A673 (cell line): ENCODE data around the gene SETDB2. TPM values are rescaled to one million over a fixed set of nuclear protein-coding genes. Genes with fewer than 3 reads are reported as not detected.

ENCODE experiments used
- BruUV-seq: library from RNA; stranded (reverse); fragments of 400-500 nt; replicated peaks from 2 replicates; lab custom pipeline; 2021; lab: Mats Ljungman, UMichigan
- CTCF ChIA-PET: fragments of 300-600 bp; sonication (Branson Sonifier 250); formaldehyde crosslinking; loops from one replicate; lab custom pipeline; 2022; ENCODE audit warnings: antibody characterized with exemption; lab: Charles Lee
- POLR2A ChIA-PET: fragments of 300-600 bp; sonication (Branson Sonifier 250); formaldehyde crosslinking; loops from one replicate; lab custom pipeline; 2022; ENCODE audit warnings: antibody characterized with exemption; ENCODE audit not compliant: low non-redundant PET; lab: Charles Lee
- DNase-seq: peaks from one replicate; pipeline ENCODE4 v3.0.0-alpha.2; 2015; ENCODE audit warnings: low spot score
- H3K27ac ChIP-seq: fragments of 200-600 bp; sonication (generic); 2 replicates; pipeline ENCODE4 v1.5.1; 2016; ENCODE audit warnings: mixed run types, low read depth, mild to moderate bottlenecking, mixed read lengths, antibody characterized with exemption, low read length; ENCODE audit not compliant: poor library complexity, severe bottlenecking
- H3K27me3 ChIP-seq: fragments of 200-600 bp; sonication (generic); replicated peaks from 2 replicates; pipeline ENCODE4 v1.6.1; 2017; ENCODE audit warnings: mixed run types, low read depth, mild to moderate bottlenecking, mixed read lengths, antibody characterized with exemption, low read length; ENCODE audit not compliant: insufficient read depth, poor library complexity
- H3K36me3 ChIP-seq: fragments of 200-600 bp; sonication (generic); 2 replicates; pipeline ENCODE4 v1.6.1; 2016; ENCODE audit warnings: mixed run types, mild to moderate bottlenecking, mixed read lengths, antibody characterized with exemption, low read length; ENCODE audit not compliant: insufficient read depth, poor library complexity, severe bottlenecking
- H3K4me1 ChIP-seq: fragments of 200-600 bp; sonication (generic); 2 replicates; pipeline ENCODE4 v1.6.1; 2017; ENCODE audit warnings: mixed run types, mild to moderate bottlenecking, mixed read lengths, antibody characterized with exemption, low read length; ENCODE audit not compliant: insufficient read depth, poor library complexity, severe bottlenecking
- H3K4me3 ChIP-seq: fragments of 200-600 bp; sonication (generic); 2 replicates; pipeline ENCODE4 v1.5.1; 2016; ENCODE audit warnings: low read depth, mixed run types, mild to moderate bottlenecking, mixed read lengths, low read length; ENCODE audit not compliant: poor library complexity, severe bottlenecking
- H3K9me3 ChIP-seq: fragments of 200-600 bp; sonication (generic); 2 replicates; pipeline ENCODE4 v1.6.1; 2016; ENCODE audit warnings: mixed run types, low read depth, mild to moderate bottlenecking, mixed read lengths, antibody characterized with exemption, low read length; ENCODE audit not compliant: poor library complexity, severe bottlenecking
- CTCF ChIP-seq: fragments of 300-800, 200-600 bp; sonication (generic); conservative IDR thresholded peaks from 2 replicates; pipeline ENCODE4 v1.5.1; 2017; ENCODE audit warnings: low read depth, mild to moderate bottlenecking, antibody characterized with exemption, low read length, moderate library complexity, mixed read lengths
- EZH2 ChIP-seq: fragments of 200-600 bp; sonication (generic); IDR thresholded peaks from 2 replicates; pipeline ENCODE4 v1.6.1; 2017; ENCODE audit warnings: borderline replicate concordance, low read depth, mild to moderate bottlenecking, mixed read lengths, antibody characterized with exemption, low read length; ENCODE audit not compliant: poor library complexity, severe bottlenecking
- intact Hi-C: fragments of 100-400 bp; cut with micrococcal nuclease; formaldehyde crosslinking; loops from one replicate; pipeline ENCODE4 v1.10.0; 2022; ENCODE audit not compliant: unreplicated experiment
- total RNA-seq: library from RNA; stranded (reverse); gene quantifications from 2 replicates; pipeline ENCODE4 v1.2.3, GENCODE V29; 2021

The SETDB2 gene
- total RNA-seq, 1 experiment from 2014 or later: 3.8 TPM

- POLR2A ChIA-PET: no interaction called here
Observed at GRCh38 chr13:49448753-49449152, 4.7 kb downstream of the SETDB2 start.

GRCh38 chr13:49450105-49450819, 6.2 kb downstream of the SETDB2 start:
- Histone ChIP-seq H3K4me3 (no peak overlapping the region), H3K27me3 (no peaks in the 10 kb centered on the region), H3K36me3 (no peaks in the 10 kb centered on the region), H3K9me3 (no peaks in the 10 kb centered on the region), H3K4me1 (no peaks in the 10 kb centered on the region), H3K27ac (no peak overlapping the region)
- TF ChIP-seq CTCF: no peak
- no peak for TF ChIP-seq EZH2
- no TSS peak for BruUV-seq
- intact Hi-C loops: no loop called here
- no peak for DNase-seq
- ChIA-PET CTCF (no interaction called here), POLR2A (no interaction called here)

More at GRCh38 chr13:49448753-49449152, 4.7 kb downstream of the SETDB2 start:
- Histone ChIP-seq H3K27me3 (no peaks in the 10 kb centered on the region), H3K4me3 (no peak overlapping the region), H3K27ac (no peak overlapping the region), H3K4me1 (no peaks in the 10 kb centered on the region), H3K9me3 (no peaks in the 10 kb centered on the region), H3K36me3 (no peaks in the 10 kb centered on the region)
- intact Hi-C loops: loop anchor here (10.0 kb wide), 1 partner anchor 156 kb away; no protein-coding TSS in a partner anchor
- no peak for DNase-seq
- BruUV-seq: no TSS peak
- TF ChIP-seq CTCF (no peak), EZH2 (no peak)
- CTCF ChIA-PET: no interaction called here

GRCh38 chr13:49452725-49453457, 8.8 kb downstream of the SETDB2 start:
- no peak for DNase-seq
- H3K4me3 ChIP-seq: no peak overlapping the region
- ChIA-PET POLR2A (no interaction called here), CTCF (no interaction called here)
- TF ChIP-seq EZH2 (no peak), CTCF (no peak)
- no peaks in the 10 kb centered on the region for H3K36me3 ChIP-seq
- H3K4me1 ChIP-seq: no peaks in the 10 kb centered on the region
- intact Hi-C loops: no loop called here
- H3K9me3 ChIP-seq: no peaks in the 10 kb centered on the region
- no peak overlapping the region for H3K27ac ChIP-seq
- no peaks in the 10 kb centered on the region for H3K27me3 ChIP-seq
- no TSS peak for BruUV-seq
